K562 (cell line): ENCODE data around the gene PDE6G. TPM values are rescaled to one million over a fixed set of nuclear protein-coding genes. Genes with fewer than 3 reads are reported as not detected.

Experiments
- CHD2 ChIP-seq: IDR thresholded peaks from 2 replicates; pipeline ENCODE4 v1.6.1; 2011; ENCODE audit warnings: low read depth, low read length
- E2F5 ChIP-seq: sonication (generic); formaldehyde crosslinking; IDR thresholded peaks from 2 replicates; pipeline ENCODE4 v1.8.0; 2022; ENCODE audit warnings: mild to moderate bottlenecking, missing genetic modification reagents
- E2F6 ChIP-seq, 2 experiments: IDR thresholded peaks; 2 replicates each; pipeline ENCODE4 v1.6.1; 2011; ENCODE audit warnings: borderline replicate concordance in 1 of 2, control low read depth in 1 of 2, low read depth in 1 of 2, low read length in 1 of 2, mild to moderate bottlenecking in 1 of 2, mixed read lengths in 1 of 2, moderate library complexity in 1 of 2; ENCODE audit not compliant: insufficient read depth in 1 of 2, insufficient read length in 1 of 2, poor library complexity in 1 of 2, severe bottlenecking in 1 of 2; ENCODE audit errors: extremely low read depth in 1 of 2
- FOXA3 ChIP-seq, 2 experiments: fragments of 450-650 bp in 1 of 2; sonication (generic) in 1 of 2; formaldehyde crosslinking; IDR thresholded peaks in 1 of 2; conservative IDR thresholded peaks in 1 of 2; 2 replicates each; pipeline versions ENCODE4 v1.4.0 to v1.8.0; 2020 to 2022; ENCODE audit warnings: mild to moderate bottlenecking in 2 of 2, missing genetic modification reagents in 1 of 2
- GABPB1 ChIP-seq: sonication (generic); formaldehyde crosslinking; IDR thresholded peaks from 2 replicates; pipeline ENCODE4 v1.8.0; 2022; ENCODE audit warnings: mild to moderate bottlenecking, missing genetic modification reagents
- GATAD2B ChIP-seq: fragments of 450-650 bp; IDR thresholded peaks from 2 replicates; pipeline ENCODE4 v1.6.1; 2017; ENCODE audit warnings: mild to moderate bottlenecking, borderline replicate concordance
- HDAC1 ChIP-seq, 2 experiments: fragments of 450-650 bp; IDR thresholded peaks; 2 replicates each; pipeline ENCODE4 v1.6.1; 2016 to 2017; ENCODE audit warnings: inconsistent platforms in 1 of 2, mild to moderate bottlenecking in 1 of 2, moderate library complexity in 1 of 2
- HDAC8 ChIP-seq: fragments of 450-650 bp; IDR thresholded peaks from 2 replicates; pipeline ENCODE4 v1.6.1; 2016; ENCODE audit warnings: mild to moderate bottlenecking, missing genetic modification characterization, moderate library complexity, missing compliant biosample characterization
- HEY1 ChIP-seq: fragments of 250-450 bp; sonication (Bioruptor Pico); IDR thresholded peaks from 2 replicates; pipeline ENCODE4 v1.5.0; 2020; ENCODE audit warnings: mild to moderate bottlenecking, moderate library complexity, borderline replicate concordance
- KLF16 ChIP-seq: IDR thresholded peaks from 2 replicates; pipeline ENCODE4 v1.6.1; 2016; ENCODE audit warnings: antibody characterized with exemption
- PHF8 ChIP-seq: fragments of 200-600 bp; sonication (generic); IDR thresholded peaks from 2 replicates; pipeline ENCODE4 v1.6.1; 2012; ENCODE audit warnings: mixed run types, mild to moderate bottlenecking, inconsistent platforms, low read length, moderate library complexity, borderline replicate concordance
- RNF2 ChIP-seq: sonication (generic); IDR thresholded peaks from 2 replicates; pipeline ENCODE4 v1.6.1; 2016
- SIX5 ChIP-seq, 2 experiments: IDR thresholded peaks; 2 replicates each; pipeline ENCODE4 v1.6.1; 2011; ENCODE audit warnings: low read length in 2 of 2, borderline replicate concordance in 1 of 2, low read depth in 1 of 2, mild to moderate bottlenecking in 1 of 2, moderate library complexity in 1 of 2; ENCODE audit not compliant: insufficient read depth in 1 of 2
- SMAD2 ChIP-seq: fragments of 150-350 bp; IDR thresholded peaks from 2 replicates; pipeline ENCODE4 v1.6.1; 2014; ENCODE audit warnings: low read depth, mild to moderate bottlenecking, low read length
- SREBF1 ChIP-seq: fragments of 150-350 bp; IDR thresholded peaks from 2 replicates; pipeline ENCODE4 v1.6.1; 2014; ENCODE audit warnings: antibody characterized with exemption, low read depth, low read length, borderline replicate concordance
- STAT5A ChIP-seq: IDR thresholded peaks from 2 replicates; pipeline ENCODE4 v1.6.1; 2012; ENCODE audit warnings: low read length, inconsistent platforms, borderline replicate concordance
- USF1 ChIP-seq: sonication (generic); formaldehyde crosslinking; IDR thresholded peaks from 2 replicates; pipeline ENCODE4 v1.9.0; 2022; ENCODE audit warnings: mild to moderate bottlenecking, missing genetic modification reagents
- ZNF507 ChIP-seq: conservative IDR thresholded peaks from 2 replicates; pipeline ENCODE4 v1.6.1; 2017; ENCODE audit warnings: missing genetic modification characterization, missing compliant biosample characterization
- polyA plus RNA-seq, 8 experiments: library from polyadenylated mRNA; depleted of rRNA in 4 of 8; stranded (reverse) in 5 of 8; unstranded in 3 of 8; fragments of >200 nt; fragmentation: Nextera tagmentation in 2 of 8; fragmentation: Illumina TruSeq in 1 of 8; extraction: Ambion mirVana in 2 of 8; extraction: Trizol in 1 of 8; gene quantifications; 2 replicates each; pipeline versions ENCODE4 v1.2.1 to v1.2.3, GENCODE V29; 2011 to 2014; ENCODE audit warnings: inconsistent platforms in 1 of 8, missing spikeins in 1 of 8
- total RNA-seq, 7 experiments: library from RNA; depleted of rRNA in 6 of 7; stranded (reverse); fragments of >200 nt in 6 of 7; fragmentation: Illumina TruSeq in 2 of 7; extraction: Trizol in 2 of 7; gene quantifications; 2 replicates each; pipeline versions ENCODE4 v1.2.1 to v1.2.3, GENCODE V29; 2011 to 2021; ENCODE audit warnings: low replicate concordance in 1 of 7
- TF ChIP-seq, protein P1 (sequence below): fragments of 250-450 bp; sonication (Bioruptor Pico); IDR thresholded peaks from 2 replicates; pipeline ENCODE4 v1.5.0; 2020; ENCODE audit warnings: mild to moderate bottlenecking, borderline replicate concordance
- TF ChIP-seq, protein P2 (sequence below): fragments of 450-650 bp; IDR thresholded peaks from 2 replicates; pipeline ENCODE4 v1.6.1; 2014; ENCODE audit warnings: low read depth, mild to moderate bottlenecking, moderate library complexity, borderline replicate concordance

Gene PDE6G
- total and polyA plus RNA-seq, 9 of the 15 experiments (the other 6 are each of a cell fraction or from before 2014, with no cell fraction given), result 0.14 to 0.59 TPM; not detected in 7

DNA sequence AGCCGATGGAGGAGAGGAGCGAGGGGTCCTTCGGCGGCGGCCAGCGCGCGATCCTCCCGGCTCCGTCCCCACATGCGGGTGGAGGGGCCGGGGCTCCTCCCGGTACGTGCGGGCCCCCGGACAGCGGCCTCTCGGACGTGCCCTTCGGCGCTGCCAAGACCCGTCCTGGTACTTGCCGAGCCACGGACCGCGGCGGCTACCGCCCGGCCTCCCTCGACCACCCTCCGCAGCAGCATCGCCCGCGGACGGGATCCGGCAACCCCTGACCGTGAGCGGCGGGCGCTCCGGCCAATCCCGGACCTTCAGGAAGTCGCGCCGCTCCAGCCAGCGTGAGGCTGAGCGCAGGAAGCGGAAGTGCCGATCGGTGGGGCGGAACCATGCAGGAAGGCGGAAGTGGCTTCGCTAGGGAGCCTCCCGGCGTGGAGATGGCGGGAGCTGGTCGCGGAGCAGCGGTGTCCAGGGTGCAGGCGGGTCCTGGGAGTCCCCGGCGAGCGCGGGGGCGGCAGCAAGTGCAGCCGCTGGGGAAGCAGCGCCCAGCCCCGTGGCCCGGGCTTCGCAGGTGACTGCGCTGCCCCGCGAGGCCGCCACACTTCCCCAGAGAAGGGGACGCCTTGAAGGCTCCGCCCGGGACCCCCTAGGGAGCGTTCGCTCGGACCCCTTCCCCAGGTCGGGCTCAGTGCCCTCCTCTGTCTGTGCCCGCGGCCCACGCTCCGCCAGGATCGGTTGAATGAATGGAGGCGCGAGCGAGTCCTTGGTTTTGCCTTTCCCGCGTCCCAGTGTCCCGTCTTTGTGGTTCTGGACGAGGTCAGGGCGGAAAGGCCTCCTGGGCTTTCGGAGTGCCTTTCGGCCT is 10.2 kb upstream of the PDE6G start, which contains the start of the genes CCDC137 and OXLD1 (continued):
- TF ChIP-seq, protein P1, sequence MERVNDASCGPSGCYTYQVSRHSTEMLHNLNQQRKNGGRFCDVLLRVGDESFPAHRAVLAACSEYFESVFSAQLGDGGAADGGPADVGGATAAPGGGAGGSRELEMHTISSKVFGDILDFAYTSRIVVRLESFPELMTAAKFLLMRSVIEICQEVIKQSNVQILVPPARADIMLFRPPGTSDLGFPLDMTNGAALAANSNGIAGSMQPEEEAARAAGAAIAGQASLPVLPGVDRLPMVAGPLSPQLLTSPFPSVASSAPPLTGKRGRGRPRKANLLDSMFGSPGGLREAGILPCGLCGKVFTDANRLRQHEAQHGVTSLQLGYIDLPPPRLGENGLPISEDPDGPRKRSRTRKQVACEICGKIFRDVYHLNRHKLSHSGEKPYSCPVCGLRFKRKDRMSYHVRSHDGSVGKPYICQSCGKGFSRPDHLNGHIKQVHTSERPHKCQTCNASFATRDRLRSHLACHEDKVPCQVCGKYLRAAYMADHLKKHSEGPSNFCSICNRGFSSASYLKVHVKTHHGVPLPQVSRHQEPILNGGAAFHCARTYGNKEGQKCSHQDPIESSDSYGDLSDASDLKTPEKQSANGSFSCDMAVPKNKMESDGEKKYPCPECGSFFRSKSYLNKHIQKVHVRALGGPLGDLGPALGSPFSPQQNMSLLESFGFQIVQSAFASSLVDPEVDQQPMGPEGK (CRISPR knock-in tag), result no peak
- TF ChIP-seq SMAD2 (no peak), USF1 (CRISPR knock-in tag) (peak; percentile 12; the same call in 1 of the 2 replicates), KLF16 (no peak), SIX5 (IDR thresholded peaks at IDR 0.05; ENCODE audit: borderline replicate concordance in 1 of 2, insufficient read depth in 1 of 2, low read depth in 1 of 2, low read length in 2 of 2) (peak; percentile 20 to 27; a peak in 1 of 4 replicates), E2F6 (IDR thresholded peaks at IDR 0.05; ENCODE audit: borderline replicate concordance in 1 of 2, extremely low read depth in 1 of 2, insufficient read depth in 1 of 2, insufficient read length in 1 of 2, low read depth in 1 of 2, low read length in 1 of 2, poor library complexity in 1 of 2, severe bottlenecking in 1 of 2) (peak; percentile 82 to 85), PHF8 (peak; percentile 87; the same call in 1 of the 2 replicates), HDAC1 (IDR thresholded peaks at IDR 0.05) (peak in 1 of 2 experiments; percentile 97; a peak in 2 of 4 replicates), CHD2 (peak; percentile 78), GABPB1 (peak; percentile 98), FOXA3 (CRISPR knock-in tag; conservative IDR thresholded peaks at IDR 0.05 in 1 of 2, IDR thresholded peaks at IDR 0.05 in 1 of 2) (0 out of 4 replicates have a peak, but pooled peaks of 1 of the 2 experiments have one; percentile 67), ZNF507 (tag) (no peak), GATAD2B (peak; percentile 97), RNF2 (0 out of 2 replicates have a peak, but pooled peaks have one; percentile 48), E2F5 (CRISPR knock-in tag) (no peak), STAT5A (no peak), SREBF1 (no peak), HEY1 (no peak), HDAC8 (no peak)
- TF ChIP-seq, protein P2, sequence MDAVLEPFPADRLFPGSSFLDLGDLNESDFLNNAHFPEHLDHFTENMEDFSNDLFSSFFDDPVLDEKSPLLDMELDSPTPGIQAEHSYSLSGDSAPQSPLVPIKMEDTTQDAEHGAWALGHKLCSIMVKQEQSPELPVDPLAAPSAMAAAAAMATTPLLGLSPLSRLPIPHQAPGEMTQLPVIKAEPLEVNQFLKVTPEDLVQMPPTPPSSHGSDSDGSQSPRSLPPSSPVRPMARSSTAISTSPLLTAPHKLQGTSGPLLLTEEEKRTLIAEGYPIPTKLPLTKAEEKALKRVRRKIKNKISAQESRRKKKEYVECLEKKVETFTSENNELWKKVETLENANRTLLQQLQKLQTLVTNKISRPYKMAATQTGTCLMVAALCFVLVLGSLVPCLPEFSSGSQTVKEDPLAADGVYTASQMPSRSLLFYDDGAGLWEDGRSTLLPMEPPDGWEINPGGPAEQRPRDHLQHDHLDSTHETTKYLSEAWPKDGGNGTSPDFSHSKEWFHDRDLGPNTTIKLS, result no peak
